Stimulated activated CD8-positive, alpha-beta memory T cell treated with anti-CD3 and anti-CD28 coated beads, Interleukin-7, amount 100 ng/mL, for 4 hours (primary cell): ENCODE measurements around the gene IFIT1.
"Not testable (repeated sequence)": the region's sequence is repeated elsewhere in the genome, so short reads cannot be mapped to it uniquely, and the experiment has no call there.

ENCODE experiments used
- DNase-seq, 2 donors: peaks; one replicate each; pipeline ENCODE4 v3.0.0-alpha.2; 2020; ENCODE audit warnings: low read depth in 2 of 2

Gene IFIT1

DNA sequence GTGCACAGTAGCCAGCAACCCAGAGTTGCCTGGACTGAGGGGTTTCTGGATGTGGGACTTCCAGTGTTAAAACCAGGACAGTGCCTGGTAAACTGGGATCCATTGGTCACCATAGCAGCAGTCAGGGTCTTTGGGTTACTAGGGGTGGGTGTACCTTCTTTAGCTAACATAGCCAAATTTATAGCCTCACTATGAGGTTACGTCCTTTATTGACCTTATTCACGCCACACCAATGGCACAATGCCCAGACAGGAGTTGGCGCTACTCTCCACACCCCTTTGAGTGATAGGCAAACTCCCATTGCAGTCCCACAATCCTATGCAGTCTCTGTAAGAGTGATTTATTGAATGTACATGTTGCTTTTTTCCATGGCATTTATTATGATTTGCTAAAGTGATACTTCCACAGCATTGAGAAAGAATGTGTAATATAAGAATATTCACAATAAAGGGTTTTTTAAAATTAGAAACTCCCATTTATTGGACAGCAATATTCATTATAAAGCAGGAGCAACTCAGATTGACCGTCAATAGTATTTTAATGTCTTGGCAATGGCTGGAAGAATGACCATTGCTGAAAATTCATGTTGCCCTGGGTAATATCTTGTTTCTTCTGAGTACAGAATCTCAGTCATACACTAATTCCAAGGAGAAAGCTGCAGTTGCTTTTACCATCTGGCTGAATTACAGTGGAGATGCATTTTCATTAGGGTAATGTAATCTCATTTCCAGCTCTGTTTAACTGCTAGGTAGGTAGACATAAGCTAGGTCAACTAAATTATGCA is 48.0 kb downstream of the IFIT1 start:
- DNase-seq = no peak

DNA sequence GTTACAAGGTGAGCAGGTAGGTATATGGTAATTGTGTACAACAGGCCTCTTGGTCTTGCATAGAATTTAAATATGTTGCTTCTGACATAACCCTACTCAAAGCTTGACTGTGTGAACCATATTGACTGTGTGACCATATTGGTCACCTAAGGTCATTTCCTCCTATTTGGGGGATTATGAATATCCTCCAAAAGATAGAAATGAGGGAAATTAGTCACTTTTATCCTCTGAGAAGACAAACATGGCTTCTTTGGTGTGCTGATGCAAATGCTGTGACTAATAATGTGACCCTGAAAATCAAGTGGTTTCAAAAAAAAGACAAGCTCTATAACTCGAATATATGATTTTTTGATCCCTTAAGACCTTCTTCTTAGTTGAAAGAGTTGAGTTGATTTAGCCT is 49.9 kb downstream of the IFIT1 start:
- no peak for DNase-seq

DNA sequence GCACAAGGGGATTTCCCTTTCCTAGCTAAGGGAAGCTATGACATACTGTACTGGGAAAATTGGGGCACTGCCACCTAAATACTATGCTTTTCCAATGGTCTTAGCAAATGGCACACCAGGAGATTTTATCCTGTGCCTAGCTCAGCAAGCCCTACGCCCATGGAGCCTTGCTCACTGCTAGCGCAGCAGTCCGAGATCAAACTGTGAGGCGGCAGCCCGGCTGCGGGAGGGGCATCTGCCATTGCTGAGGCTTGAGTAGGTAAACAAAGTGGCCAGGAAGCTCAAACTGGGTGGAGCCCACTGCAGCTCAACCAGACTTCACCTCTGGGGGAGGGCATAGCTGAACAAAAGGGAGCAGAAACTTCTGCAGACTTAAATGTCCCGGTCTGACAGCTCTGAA is 52.4 kb downstream of the IFIT1 start:
- DNase-seq = not testable (repeated sequence)

DNA sequence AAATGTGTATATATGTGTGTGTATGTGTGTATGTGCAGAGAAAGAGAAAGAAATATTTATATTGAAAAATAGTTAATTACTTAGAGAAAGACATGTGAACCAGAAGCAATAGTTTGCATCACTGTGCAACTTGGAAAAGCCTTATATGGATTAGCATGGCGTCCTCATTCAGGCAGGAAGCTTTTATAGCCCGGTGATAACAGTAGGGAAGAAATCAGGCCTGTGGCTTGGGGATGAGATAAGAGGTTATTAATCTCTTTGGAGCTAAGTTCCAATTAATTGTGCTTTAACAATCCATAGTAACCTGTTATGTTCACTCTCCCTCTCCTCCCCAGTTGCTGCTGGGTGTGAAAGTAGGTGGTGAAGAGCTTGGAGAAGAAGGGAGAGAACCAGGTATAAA is 58.5 kb downstream of the IFIT1 start:
- DNase-seq = no peak

DNA sequence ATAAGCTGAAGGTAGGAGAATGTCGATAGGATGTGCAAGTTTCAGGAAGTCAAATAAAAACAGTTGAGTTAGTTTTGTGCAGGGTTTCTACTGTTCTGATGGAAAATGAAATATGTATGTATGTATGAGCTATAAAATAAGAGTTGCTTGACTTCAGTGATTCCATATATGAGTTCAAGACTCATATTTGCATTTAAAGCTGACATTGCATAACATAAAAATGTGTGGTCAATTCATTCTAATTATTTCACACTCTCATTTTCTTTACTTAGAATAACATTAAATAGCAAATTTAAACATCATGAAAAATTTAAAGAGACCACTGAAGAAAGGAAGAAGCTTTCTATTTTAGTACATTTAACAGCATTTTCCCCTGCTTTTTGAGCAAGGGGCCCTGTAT is 59.8 kb downstream of the IFIT1 start:
- no peak for DNase-seq

DNA sequence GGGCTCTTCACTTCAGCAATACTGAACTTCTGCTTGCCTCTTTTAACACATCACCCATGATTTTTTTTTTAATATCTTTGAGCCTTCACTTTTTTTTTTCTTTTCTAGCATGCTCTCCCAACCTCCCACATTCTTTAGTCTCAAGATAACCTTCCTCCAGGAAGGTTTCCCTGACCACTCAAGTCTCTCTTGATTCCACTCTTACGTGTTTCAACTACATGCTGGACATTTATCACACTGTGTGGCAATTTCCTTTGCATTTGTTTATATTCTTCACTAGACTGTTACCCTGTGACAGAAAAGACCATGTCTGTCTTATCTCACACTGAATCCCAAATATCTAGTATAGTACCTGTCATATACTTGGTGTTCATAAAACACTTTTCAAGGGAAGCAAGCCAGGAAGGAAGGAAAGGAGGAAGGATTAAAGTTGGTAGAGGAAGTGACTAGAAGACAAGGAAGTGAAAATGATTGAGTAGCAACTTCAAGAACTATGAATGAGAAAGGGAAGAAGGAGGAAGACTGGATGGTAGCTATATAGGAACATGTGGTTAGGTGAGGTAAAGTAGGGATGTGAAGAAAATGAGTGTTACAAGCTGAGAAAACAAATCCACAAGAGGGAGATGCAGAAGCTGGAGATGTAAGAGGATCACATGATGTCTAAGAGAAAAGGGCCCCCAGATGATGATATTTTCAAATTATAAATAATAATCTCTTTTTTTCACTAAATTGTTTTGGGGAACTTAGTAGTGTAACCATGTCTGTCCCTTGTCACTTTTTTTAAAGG is 62.3 kb downstream of the IFIT1 start:
- DNase-seq = no peak
